Measurements from ENCODE around the gene NSUN6. TPM values are rescaled to one million over a fixed set of nuclear protein-coding genes. Genes with fewer than 3 reads are reported as not detected.

NSUN6 gene
- polyA plus RNA-seq, 1 of the 3 experiments (the other 2 are of a cell fraction): 5.3 TPM

GRCh38 chr10:18685555-18685954, 34.2 kb upstream of the NSUN6 start:
- H4K20me1 ChIP-seq (ENCODE audit: insufficient read depth): no peaks in the 10 kb centered on the region
- CTCF ChIA-PET: no interaction called here
- H3K9me3 ChIP-seq: no peaks in the 10 kb centered on the region
- H3K27me3 ChIP-seq (ENCODE audit: insufficient read depth): no peaks in the 10 kb centered on the region
- DNase-seq: no peak
- H3F3A ChIP-seq (replicated peaks; ENCODE audit: insufficient read depth): peaks cover 34% of the 10 kb centered on the region
- no peak for TF ChIP-seq FOXJ3 (CRISPR knock-in tag; IDR thresholded peaks at IDR 0.05)
- no peak for TF ChIP-seq GABPA (IDR thresholded peaks at IDR 0.05; ENCODE audit: low read depth)
- TF ChIP-seq EP300 (IDR thresholded peaks at IDR 0.05; ENCODE audit: borderline replicate concordance in 1 of 2, low read depth in 1 of 2, low read length in 1 of 2): no peak
- no peak for TF ChIP-seq RCOR1 (IDR thresholded peaks at IDR 0.05; ENCODE audit: low read length)
- TF ChIP-seq RXRA (IDR thresholded peaks at IDR 0.05; ENCODE audit: borderline replicate concordance, low read depth): no peak
- TF ChIP-seq PBX3 (IDR thresholded peaks at IDR 0.05): no peak
- TF ChIP-seq MAX (IDR thresholded peaks at IDR 0.05; ENCODE audit: low read depth): no peak
- no peak for TF ChIP-seq CHD2 (IDR thresholded peaks at IDR 0.05; ENCODE audit: low read length, partially characterized antibody)
- TF ChIP-seq TCF12 (IDR thresholded peaks at IDR 0.05): no peak
- no peak for TF ChIP-seq JUND (IDR thresholded peaks at IDR 0.05)
- peaks cover 0 to 12% of the 10 kb centered on the region in 2 experiments for H3K36me3 ChIP-seq (replicated peaks in 1 of 2; ENCODE audit: control insufficient read depth in 1 of 2, insufficient read depth in 2 of 2, low read length in 1 of 2)
- no peak overlapping the region for H2AFZ ChIP-seq (ENCODE audit: low read depth)
- POLR2A ChIA-PET: no interaction called here
- H3K4me1 ChIP-seq (ENCODE audit: control insufficient read depth in 1 of 2, insufficient read depth in 2 of 2, low read depth in 1 of 2, low read length in 1 of 2): peaks cover 0 to 18% of the 10 kb centered on the region in 2 experiments
- no peak overlapping the region for H3K4me3 ChIP-seq (ENCODE audit: low read depth in 2 of 2, low read length in 1 of 2)
- no peak overlapping the region for H3K4me2 ChIP-seq
- H3K9me2 ChIP-seq: no peaks in the 10 kb centered on the region
- WGBS (ENCODE audit: low lambda C conversion rate): 97% methylated on average over 7 of the region's 7 CpGs
- H3K79me2 ChIP-seq (ENCODE audit: insufficient read depth): no peaks in the 10 kb centered on the region
- no peak overlapping the region for H3K27ac ChIP-seq (ENCODE audit: low read depth in 2 of 2, low read length in 1 of 2)
- H3K9ac ChIP-seq: no peak overlapping the region

GRCh38 chr10:18684953-18685352, 33.6 kb upstream of the NSUN6 start:
- POLR2A ChIA-PET: interaction anchor here (0.6 kb wide), 1 partner anchor 1074 kb away, joined by 3 read pairs; no protein-coding TSS in a partner anchor
- CTCF ChIA-PET: no interaction called here
- no peak overlapping the region for H3K4me2 ChIP-seq

More at GRCh38 chr10:18684953-18685352, 33.6 kb upstream of the NSUN6 start:
- peaks cover 34% of the 10 kb centered on the region for H3F3A ChIP-seq (replicated peaks; ENCODE audit: insufficient read depth)
- H3K4me1 ChIP-seq (ENCODE audit: control insufficient read depth in 1 of 2, insufficient read depth in 2 of 2, low read depth in 1 of 2, low read length in 1 of 2): peaks cover 0 to 18% of the 10 kb centered on the region in 2 experiments
- no peaks in the 10 kb centered on the region for H3K9me2 ChIP-seq
- H3K79me2 ChIP-seq (ENCODE audit: insufficient read depth): no peaks in the 10 kb centered on the region
- no peak overlapping the region for H3K9ac ChIP-seq
- TF ChIP-seq CHD2 (IDR thresholded peaks at IDR 0.05; ENCODE audit: low read length, partially characterized antibody): no peak
- no peak for TF ChIP-seq FOSL2 (IDR thresholded peaks at IDR 0.05; ENCODE audit: borderline replicate concordance, low read depth)
- no peak for TF ChIP-seq REST (IDR thresholded peaks at IDR 0.05; ENCODE audit: low read depth, low read length)
- TF ChIP-seq USF1 (IDR thresholded peaks at IDR 0.05; ENCODE audit: borderline replicate concordance, low read depth): no peak
- no peak for TF ChIP-seq SIN3A (IDR thresholded peaks at IDR 0.05; ENCODE audit: borderline replicate concordance, low read depth, low read length)
- no peak for TF ChIP-seq IRF3 (IDR thresholded peaks at IDR 0.05; ENCODE audit: low read depth, low read length)
- TF ChIP-seq TCF12 (IDR thresholded peaks at IDR 0.05): no peak
- no peak for TF ChIP-seq RXRA (IDR thresholded peaks at IDR 0.05; ENCODE audit: borderline replicate concordance, low read depth)
- no peak overlapping the region for H2AFZ ChIP-seq (ENCODE audit: low read depth)
- H3K27ac ChIP-seq (ENCODE audit: low read depth in 2 of 2, low read length in 1 of 2): no peak overlapping the region
- no peaks in the 10 kb centered on the region for H3K9me3 ChIP-seq
- H3K27me3 ChIP-seq (ENCODE audit: insufficient read depth): no peaks in the 10 kb centered on the region
- no peaks in the 10 kb centered on the region for H4K20me1 ChIP-seq (ENCODE audit: insufficient read depth)
- H3K36me3 ChIP-seq (replicated peaks in 1 of 2; ENCODE audit: control insufficient read depth in 1 of 2, insufficient read depth in 2 of 2, low read length in 1 of 2): peaks cover 0 to 13% of the 10 kb centered on the region in 2 experiments
- no peak for DNase-seq
- H3K4me3 ChIP-seq (ENCODE audit: low read depth in 2 of 2, low read length in 1 of 2): no peak overlapping the region
- 68% methylated on average over 3 of the region's 3 CpGs for WGBS (ENCODE audit: low lambda C conversion rate)

Measured in SK-N-SH (cell line).